Esophagus mucosa (tissue), 1 donor: Measurements from ENCODE around the gene TMEM176B. TPM values are rescaled to one million over a fixed set of nuclear protein-coding genes. Genes with fewer than 3 reads are reported as not detected.
A peak's percentile ranks its signal among the peaks of the same experiment; 100 is the strongest.
"Not testable (repeated sequence)": the region's sequence is repeated elsewhere in the genome, so short reads cannot be mapped to it uniquely, and the experiment has no call there.

Experiments used
- ATAC-seq: fragments of 200-7000 bp; cut with Tn5 transposase; one replicate; pipeline ENCODE4 v1.9.1; 2020
- total RNA-seq: library from RNA; stranded (reverse); gene quantifications from one replicate; pipeline ENCODE4 v1.2.4, GENCODE V29; 2023
- donor health status: DM: yes; HTN: yes; CAD: no.

The TMEM176B gene
- total RNA-seq, 1 donor from 2014 or later, result 4.2 TPM

DNA sequence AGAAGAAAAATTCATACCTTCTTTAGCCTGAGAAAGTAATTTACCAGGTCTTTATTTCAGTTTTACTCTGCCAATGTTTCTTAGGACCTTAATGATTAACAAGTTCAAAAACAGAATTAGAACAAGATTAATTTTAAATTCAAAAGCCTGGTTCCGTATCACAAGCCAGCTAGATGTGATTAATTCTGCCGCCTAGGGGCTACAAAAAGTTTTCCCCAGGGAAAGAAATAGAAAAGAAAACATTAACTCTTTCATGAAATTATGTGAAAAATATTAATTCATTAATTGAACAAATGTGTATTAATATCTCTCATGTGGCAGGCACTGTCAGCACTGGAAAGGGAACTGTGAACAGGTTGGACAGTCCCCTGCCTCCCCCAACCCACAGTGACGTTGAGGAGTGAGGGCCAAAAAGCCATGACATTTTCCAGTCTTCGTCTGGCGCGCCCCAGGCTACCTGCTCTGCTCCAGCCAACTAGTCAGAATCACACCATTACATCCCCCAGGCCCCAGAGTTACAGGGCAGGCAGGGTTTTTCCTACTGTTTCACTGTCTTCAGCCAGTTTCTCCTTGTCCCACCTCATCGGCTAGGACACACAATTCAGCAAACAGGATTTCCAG, 20.5 kb upstream of the TMEM176B start:
- no peak for ATAC-seq

GRCh38 chr7:150820148-150820547, 20.0 kb upstream of the TMEM176B start:
- ATAC-seq, result no peak

- ATAC-seq, result no peak
Measured at GRCh38 chr7:150818971-150819370, 18.8 kb upstream of the TMEM176B start.

GRCh38 chr7:150814328-150815001, 14.3 kb upstream of the TMEM176B start:
- ATAC-seq, result no peak

- not testable (repeated sequence) for ATAC-seq
Measured at GRCh38 chr7:150807616-150808438, 7.7 kb upstream of the TMEM176B start.

- ATAC-seq, result no peak
Measured at GRCh38 chr7:150806863-150807262, 6.7 kb upstream of the TMEM176B start.

- no peak for ATAC-seq
Measured at GRCh38 chr7:150806454-150806853, 6.3 kb upstream of the TMEM176B start.

GRCh38 chr7:150805864-150806263, 5.7 kb upstream of the TMEM176B start:
- no peak for ATAC-seq

GRCh38 chr7:150804802-150805201, 4.6 kb upstream of the TMEM176B start:
- no peak for ATAC-seq

GRCh38 chr7:150803161-150803860, 3.1 kb upstream of the TMEM176B start:
- no peak for ATAC-seq

- no peak for ATAC-seq
Measured at GRCh38 chr7:150801946-150802771, 2.0 kb upstream of the TMEM176B start.

DNA sequence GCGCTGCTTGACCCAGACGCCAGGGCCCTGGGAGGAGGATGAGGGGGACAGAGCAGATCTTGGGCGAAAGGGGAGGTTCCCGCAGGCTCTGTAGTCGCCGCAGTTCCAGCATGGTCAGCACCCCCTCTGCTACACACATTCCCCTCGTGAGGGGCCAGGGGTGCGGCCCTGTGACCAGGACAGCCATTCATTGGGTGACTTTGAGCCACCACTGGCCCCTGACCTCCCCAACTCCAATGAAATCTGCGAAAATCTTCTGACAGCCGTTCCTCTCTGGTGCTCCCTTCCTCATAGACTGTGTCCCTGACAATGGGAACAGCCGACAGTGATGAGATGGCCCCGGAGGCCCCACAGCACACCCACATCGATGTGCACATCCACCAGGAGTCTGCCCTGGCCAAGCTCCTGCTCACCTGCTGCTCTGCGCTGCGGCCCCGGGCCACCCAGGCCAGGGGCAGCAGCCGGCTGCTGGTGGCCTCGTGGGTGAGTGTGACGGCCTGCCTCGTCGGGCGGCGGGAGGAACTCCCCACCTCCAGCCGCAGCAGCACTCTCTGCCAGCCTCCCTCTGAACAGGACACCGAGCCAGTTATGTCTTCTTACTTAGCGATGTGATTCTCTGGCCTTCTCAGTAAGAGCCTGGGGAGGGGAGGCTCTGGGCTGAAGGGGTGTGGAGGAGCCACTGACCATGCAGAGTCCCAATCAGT, 1.2 kb upstream of the TMEM176B start:
- no peak for ATAC-seq

GRCh38 chr7:150800581-150801241, 547 bp upstream of the TMEM176B start, which contains the start of gene TMEM176A:
TSS of gene TMEM176A (plus strand) at chr7:150800769. CDS start at chr7:150801551, 782 bp downstream.
- peak; percentile 19 for ATAC-seq

DNA sequence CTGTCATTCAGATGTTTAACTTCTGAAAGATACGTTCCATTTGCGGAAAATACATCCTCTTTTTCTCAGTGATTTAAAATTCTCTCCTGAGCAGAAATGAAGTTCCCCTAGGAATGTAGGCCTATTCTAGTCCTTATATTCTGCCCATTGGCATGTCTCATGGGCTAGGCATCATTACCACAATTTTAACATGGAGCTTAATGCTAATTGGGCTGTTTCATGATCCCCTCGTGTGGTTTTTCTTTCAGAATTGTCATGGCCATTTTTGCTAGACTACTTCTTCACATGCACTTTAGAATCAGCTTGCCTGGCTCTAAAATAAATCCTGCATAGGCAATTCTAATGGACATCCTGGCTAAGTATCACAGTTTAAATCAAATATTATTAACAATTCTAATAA, 1.0 kb downstream of the TMEM176B start:
- ATAC-seq, result no peak

DNA sequence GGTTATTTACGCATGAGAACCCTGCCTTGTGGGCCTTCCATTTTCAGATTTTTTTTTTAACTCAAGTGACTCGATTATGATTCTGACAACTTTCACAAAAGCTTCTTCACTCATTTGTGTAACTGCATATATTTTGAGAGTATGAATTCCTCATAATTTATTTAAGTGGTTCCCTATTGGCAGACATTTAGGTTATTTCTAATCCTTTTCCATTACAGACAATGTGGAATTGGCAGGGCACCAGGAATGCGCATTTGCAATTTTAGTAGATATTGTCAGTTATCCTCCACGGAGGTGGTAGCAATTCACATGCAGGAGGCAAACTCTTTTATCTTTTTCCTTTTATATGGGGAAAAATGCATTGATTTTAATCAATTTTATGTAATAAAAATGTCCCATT, 2.5 kb downstream of the TMEM176B start:
- no peak for ATAC-seq

DNA sequence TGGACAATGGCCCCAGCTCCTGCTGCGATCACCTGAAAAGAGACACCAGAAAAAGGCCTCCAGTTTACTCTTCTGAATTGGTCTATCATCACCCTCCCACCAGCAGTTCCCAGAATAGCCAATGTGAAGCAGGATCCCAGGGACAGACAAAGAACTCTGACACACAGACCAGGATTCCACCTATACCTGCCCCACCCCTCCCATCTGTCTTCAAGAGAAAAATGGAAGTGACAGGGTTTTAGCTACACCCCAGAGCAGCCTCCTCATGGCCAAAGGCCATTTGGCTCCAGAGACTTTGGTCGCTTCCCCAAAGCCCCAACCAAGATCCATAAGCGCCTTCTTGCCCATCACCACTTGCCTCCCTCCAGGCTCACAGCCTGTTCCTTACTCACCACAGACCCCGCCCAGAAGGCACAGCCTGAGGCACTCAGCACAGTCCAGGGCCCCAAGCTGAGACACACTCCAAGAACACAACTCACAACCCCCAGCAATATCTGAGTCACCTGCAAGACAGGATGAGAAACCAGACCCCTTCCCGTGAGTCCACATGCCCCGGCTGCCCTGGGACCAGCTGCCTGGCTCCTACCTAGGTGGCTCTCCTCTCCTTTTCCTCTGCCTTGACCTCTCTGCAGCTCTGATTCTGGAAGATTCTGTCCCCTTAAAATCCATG, 6.5 kb downstream of the TMEM176B start:
- ATAC-seq, result no peak

GRCh38 chr7:150791746-150792452, 8.3 kb downstream of the TMEM176B start:
- no peak for ATAC-seq

- ATAC-seq, result no peak
Measured at GRCh38 chr7:150791304-150791703, 8.9 kb downstream of the TMEM176B start.

- ATAC-seq, result no peak
Measured at GRCh38 chr7:150790416-150791075, 9.6 kb downstream of the TMEM176B start.
